GM19455 (cell line): ENCODE measurements around the gene SSTR5.

Source experiments
- ATAC-seq: cut with Tn5 transposase; IDR thresholded peaks from one replicate; pipeline ENCODE4 v1.9.1; 2021; ENCODE audit not compliant: unreplicated experiment

Gene SSTR5

GRCh38 chr16:1039762-1040161 is 32.8 kb upstream of the SSTR5 start:
- ATAC-seq: no peak

- no peak for ATAC-seq
These were observed 32.2 kb upstream of the SSTR5 start for GRCh38 chr16:1040346-1040745.

GRCh38 chr16:1042049-1042744 is 30.4 kb upstream of the SSTR5 start:
- no peak for ATAC-seq

- no peak for ATAC-seq
These were observed 29.7 kb upstream of the SSTR5 start for GRCh38 chr16:1042866-1043265.

GRCh38 chr16:1043881-1044451 is 28.6 kb upstream of the SSTR5 start:
- ATAC-seq: no peak

- no peak for ATAC-seq
These were observed 27.9 kb upstream of the SSTR5 start for GRCh38 chr16:1044460-1045309.

- no peak for ATAC-seq
These were observed 27.1 kb upstream of the SSTR5 start for GRCh38 chr16:1045310-1045992.

GRCh38 chr16:1045993-1046911 is 26.3 kb upstream of the SSTR5 start:
- no peak for ATAC-seq

- ATAC-seq: no peak
These were observed 25.4 kb upstream of the SSTR5 start for GRCh38 chr16:1047123-1047522.

- ATAC-seq: no peak
These were observed 24.7 kb upstream of the SSTR5 start for GRCh38 chr16:1047801-1048200.

- ATAC-seq: no peak
These were observed 24.0 kb upstream of the SSTR5 start for GRCh38 chr16:1048442-1049112.

- no peak for ATAC-seq
These were observed 23.2 kb upstream of the SSTR5 start for GRCh38 chr16:1049113-1049975.

GRCh38 chr16:1049976-1050247 is 22.6 kb upstream of the SSTR5 start:
- ATAC-seq: no peak

- ATAC-seq: no peak
These were observed 22.0 kb upstream of the SSTR5 start for GRCh38 chr16:1050516-1050915.

GRCh38 chr16:1050921-1051320 is 21.6 kb upstream of the SSTR5 start:
- ATAC-seq: no peak

GRCh38 chr16:1051446-1051845 is 21.1 kb upstream of the SSTR5 start:
- ATAC-seq: no peak

- ATAC-seq: no peak
These were observed 19.8 kb upstream of the SSTR5 start for GRCh38 chr16:1052721-1053120.

- ATAC-seq: no peak
These were observed 19.4 kb upstream of the SSTR5 start for GRCh38 chr16:1053121-1053521.

- ATAC-seq: no peak
These were observed 18.7 kb upstream of the SSTR5 start for GRCh38 chr16:1053700-1054368.
